Measurements from ENCODE around the gene CALML6. TPM values are rescaled to one million over a fixed set of nuclear protein-coding genes. Genes with fewer than 3 reads are reported as not detected.

The CALML6 gene
- total RNA-seq, 1 experiment from 2014 or later: 0.28 TPM

GRCh38 chr1:1960480-1961196 is 45.6 kb downstream of the CALML6 start:
- H3K27me3 ChIP-seq (replicated peaks; ENCODE audit: insufficient read depth, low read depth, low read length, poor library complexity): no peaks in the 10 kb centered on the region
- no peak overlapping the region for H3K27ac ChIP-seq (ENCODE audit: low read depth, low read length, poor library complexity, severe bottlenecking)
- BruUV-seq (replicated peaks): no TSS peak
- intact Hi-C loops (cut with micrococcal nuclease; ENCODE audit: unreplicated experiment): loop anchor here (1.0 kb wide), 1 partner anchor 85 kb away; no protein-coding TSS in a partner anchor
- H3K9me3 ChIP-seq (ENCODE audit: low read depth, low read length, poor library complexity, severe bottlenecking): no peaks in the 10 kb centered on the region
- ChIA-PET POLR2A (ENCODE audit: low non-redundant PET) (no interaction called here), CTCF (interaction anchor here (3.8 kb wide), 1 partner anchor 84 kb away, joined by 23 read pairs; no protein-coding TSS in a partner anchor)
- H3K36me3 ChIP-seq (ENCODE audit: insufficient read depth, low read length, poor library complexity, severe bottlenecking): no peaks in the 10 kb centered on the region
- H3K4me1 ChIP-seq (ENCODE audit: insufficient read depth, low read length, poor library complexity, severe bottlenecking): peaks cover 3% of the 10 kb centered on the region
- H3K4me3 ChIP-seq (ENCODE audit: low read depth, low read length, poor library complexity, severe bottlenecking): no peak overlapping the region
- TF ChIP-seq EZH2 (IDR thresholded peaks at IDR 0.05; ENCODE audit: borderline replicate concordance, low read depth, low read length, poor library complexity, severe bottlenecking): no peak
- TF ChIP-seq CTCF (conservative IDR thresholded peaks at IDR 0.05; ENCODE audit: low read depth, low read length): no peak
- DNase-seq (ENCODE audit: low spot score): no peak

GRCh38 chr1:1962752-1963151 is 47.7 kb downstream of the CALML6 start:
- Histone ChIP-seq H3K4me1 (ENCODE audit: insufficient read depth, low read length, poor library complexity, severe bottlenecking) (peaks cover 3% of the 10 kb centered on the region), H3K27me3 (replicated peaks; ENCODE audit: insufficient read depth, low read depth, low read length, poor library complexity) (no peaks in the 10 kb centered on the region), H3K27ac (ENCODE audit: low read depth, low read length, poor library complexity, severe bottlenecking) (no peak overlapping the region), H3K9me3 (ENCODE audit: low read depth, low read length, poor library complexity, severe bottlenecking) (no peaks in the 10 kb centered on the region), H3K36me3 (ENCODE audit: insufficient read depth, low read length, poor library complexity, severe bottlenecking) (no peaks in the 10 kb centered on the region), H3K4me3 (ENCODE audit: low read depth, low read length, poor library complexity, severe bottlenecking) (no peak overlapping the region)
- ChIA-PET CTCF (interaction anchor here (3.8 kb wide), 1 partner anchor 82 kb away, joined by 23 read pairs; no protein-coding TSS in a partner anchor), POLR2A (ENCODE audit: low non-redundant PET) (no interaction called here)
- intact Hi-C loops (cut with micrococcal nuclease; ENCODE audit: unreplicated experiment): no loop called here
- no TSS peak for BruUV-seq (replicated peaks)
- no peak for TF ChIP-seq EZH2 (IDR thresholded peaks at IDR 0.05; ENCODE audit: borderline replicate concordance, low read depth, low read length, poor library complexity, severe bottlenecking)
- TF ChIP-seq CTCF (conservative IDR thresholded peaks at IDR 0.05; ENCODE audit: low read depth, low read length): no peak
- DNase-seq (ENCODE audit: low spot score): no peak

DNA sequence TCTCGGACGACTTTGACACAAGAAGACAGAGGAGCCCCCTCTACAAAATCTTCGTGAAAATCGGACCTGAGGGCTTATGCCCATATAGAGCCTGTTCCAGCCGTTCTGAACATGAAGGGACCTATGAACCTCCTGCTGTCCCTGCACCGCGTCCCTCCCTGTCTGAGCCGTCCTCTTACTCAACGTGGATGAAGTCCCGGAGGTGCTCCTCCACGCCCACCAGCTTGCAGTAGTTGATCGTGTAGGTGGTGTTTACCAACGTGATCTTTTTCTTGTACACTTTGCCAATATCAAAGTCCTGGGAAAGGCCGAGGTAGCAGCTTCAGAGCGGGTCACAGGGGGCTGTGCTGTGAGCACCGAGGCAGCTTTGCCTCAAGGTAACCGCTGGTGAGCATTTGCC is 48.5 kb downstream of the CALML6 start:
- intact Hi-C loops (cut with micrococcal nuclease; ENCODE audit: unreplicated experiment): no loop called here

More for the DNA sequence above, 48.5 kb downstream of the CALML6 start:
- no TSS peak for BruUV-seq (replicated peaks)
- ChIA-PET POLR2A (ENCODE audit: low non-redundant PET) (no interaction called here), CTCF (interaction anchor here (3.8 kb wide), 1 partner anchor 81 kb away, joined by 23 read pairs; no protein-coding TSS in a partner anchor)
- Histone ChIP-seq H3K4me3 (ENCODE audit: low read depth, low read length, poor library complexity, severe bottlenecking) (no peak overlapping the region), H3K27me3 (replicated peaks; ENCODE audit: insufficient read depth, low read depth, low read length, poor library complexity) (no peaks in the 10 kb centered on the region), H3K4me1 (ENCODE audit: insufficient read depth, low read length, poor library complexity, severe bottlenecking) (peaks cover 3% of the 10 kb centered on the region), H3K36me3 (ENCODE audit: insufficient read depth, low read length, poor library complexity, severe bottlenecking) (no peaks in the 10 kb centered on the region), H3K27ac (ENCODE audit: low read depth, low read length, poor library complexity, severe bottlenecking) (no peak overlapping the region), H3K9me3 (ENCODE audit: low read depth, low read length, poor library complexity, severe bottlenecking) (no peaks in the 10 kb centered on the region)
- DNase-seq (ENCODE audit: low spot score): no peak
- TF ChIP-seq CTCF (conservative IDR thresholded peaks at IDR 0.05; ENCODE audit: low read depth, low read length) (no peak), EZH2 (IDR thresholded peaks at IDR 0.05; ENCODE audit: borderline replicate concordance, low read depth, low read length, poor library complexity, severe bottlenecking) (no peak)
